HG03095 (cell line): ENCODE results near the gene BPIFB2.
"Not testable (repeated sequence)": the region's sequence is repeated elsewhere in the genome, so short reads cannot be mapped to it uniquely, and the experiment has no call there.

Source experiments
- ATAC-seq: cut with Tn5 transposase; IDR thresholded peaks from one replicate; pipeline ENCODE4 v1.9.1; 2021; ENCODE audit warnings: moderate library complexity; ENCODE audit not compliant: unreplicated experiment

The BPIFB2 gene

DNA sequence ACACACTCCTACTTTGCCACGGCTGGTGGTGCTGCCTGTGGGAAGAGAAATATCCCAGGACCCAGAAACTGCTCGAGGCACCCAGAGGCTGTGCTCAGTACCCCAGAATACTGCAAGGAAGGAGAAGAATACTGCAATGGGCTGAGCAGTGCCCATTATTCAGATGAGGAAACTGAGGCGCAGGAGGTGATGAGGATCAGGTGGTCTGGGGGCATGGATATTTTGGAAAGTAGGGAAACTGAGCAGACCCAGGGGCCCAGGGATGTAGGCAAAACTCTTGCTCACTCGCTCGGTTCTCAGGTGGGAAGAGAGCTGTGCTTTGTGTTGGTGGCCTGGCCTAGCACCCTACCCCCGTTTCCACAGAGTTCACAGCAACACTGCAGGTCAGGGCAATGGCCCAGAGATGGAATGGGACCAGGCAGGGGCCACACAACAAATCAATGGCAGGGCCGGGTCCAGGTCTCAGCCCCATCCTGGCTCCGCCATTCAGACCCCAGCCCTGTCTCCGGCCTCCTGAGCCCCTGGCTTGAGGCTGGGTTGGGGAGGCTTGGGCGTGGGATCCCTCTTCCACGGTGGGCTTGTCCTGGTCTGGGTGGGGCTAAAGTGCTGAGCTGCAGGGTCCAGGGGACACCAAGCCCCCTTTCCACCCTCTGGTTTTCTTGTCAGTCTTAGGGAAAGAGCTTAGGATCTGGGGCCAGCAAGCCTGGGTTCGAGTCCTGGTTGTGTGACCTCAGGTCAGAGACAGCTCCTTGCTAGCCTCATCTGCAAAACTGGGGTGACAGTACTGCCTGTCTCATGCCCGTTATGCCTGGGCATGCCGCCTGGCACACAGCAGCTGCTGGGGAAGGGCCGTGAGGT lies 37.2 kb upstream of the BPIFB2 start:
- ATAC-seq = no peak

DNA sequence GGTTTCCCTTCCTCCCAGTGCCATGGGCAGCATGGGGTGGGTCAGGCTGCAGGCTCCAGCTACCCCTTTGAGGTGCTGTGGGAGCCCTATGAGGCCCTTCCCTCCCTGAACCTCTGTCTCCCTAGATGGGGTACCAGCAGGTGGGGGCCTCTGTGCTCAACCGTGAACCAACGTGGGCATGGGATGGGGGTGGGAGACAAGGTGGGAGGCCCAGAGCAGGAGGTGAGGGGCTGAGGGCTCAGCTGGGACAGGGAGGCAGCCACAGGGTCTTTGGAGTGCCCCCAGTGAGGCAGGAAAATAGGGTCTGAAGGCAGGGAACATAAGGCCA lies 36.6 kb upstream of the BPIFB2 start:
- no peak for ATAC-seq

DNA sequence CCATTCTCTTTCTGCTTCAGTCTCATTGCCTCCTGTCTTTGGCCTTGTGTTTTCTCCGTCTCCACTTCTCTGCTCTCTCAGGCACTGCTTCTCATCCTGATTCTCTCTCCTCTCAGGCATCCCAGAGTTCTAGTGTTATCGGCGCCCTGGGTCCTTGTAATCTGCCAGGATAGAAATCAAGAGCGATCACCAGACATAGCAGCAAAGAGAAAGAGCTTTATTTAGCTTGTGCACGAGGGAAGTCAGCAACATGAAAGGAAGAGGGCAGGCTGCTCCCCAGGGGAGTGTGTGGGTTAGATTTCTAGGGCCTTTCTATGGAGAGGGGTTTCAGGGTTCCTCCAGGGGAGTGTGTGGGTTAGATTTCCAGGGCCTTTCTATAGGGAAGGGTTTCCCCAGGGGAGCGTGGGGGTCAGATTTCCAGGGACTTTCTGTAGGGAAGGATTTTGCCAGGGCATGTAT lies 35.8 kb upstream of the BPIFB2 start:
- ATAC-seq = peak; percentile 10

DNA sequence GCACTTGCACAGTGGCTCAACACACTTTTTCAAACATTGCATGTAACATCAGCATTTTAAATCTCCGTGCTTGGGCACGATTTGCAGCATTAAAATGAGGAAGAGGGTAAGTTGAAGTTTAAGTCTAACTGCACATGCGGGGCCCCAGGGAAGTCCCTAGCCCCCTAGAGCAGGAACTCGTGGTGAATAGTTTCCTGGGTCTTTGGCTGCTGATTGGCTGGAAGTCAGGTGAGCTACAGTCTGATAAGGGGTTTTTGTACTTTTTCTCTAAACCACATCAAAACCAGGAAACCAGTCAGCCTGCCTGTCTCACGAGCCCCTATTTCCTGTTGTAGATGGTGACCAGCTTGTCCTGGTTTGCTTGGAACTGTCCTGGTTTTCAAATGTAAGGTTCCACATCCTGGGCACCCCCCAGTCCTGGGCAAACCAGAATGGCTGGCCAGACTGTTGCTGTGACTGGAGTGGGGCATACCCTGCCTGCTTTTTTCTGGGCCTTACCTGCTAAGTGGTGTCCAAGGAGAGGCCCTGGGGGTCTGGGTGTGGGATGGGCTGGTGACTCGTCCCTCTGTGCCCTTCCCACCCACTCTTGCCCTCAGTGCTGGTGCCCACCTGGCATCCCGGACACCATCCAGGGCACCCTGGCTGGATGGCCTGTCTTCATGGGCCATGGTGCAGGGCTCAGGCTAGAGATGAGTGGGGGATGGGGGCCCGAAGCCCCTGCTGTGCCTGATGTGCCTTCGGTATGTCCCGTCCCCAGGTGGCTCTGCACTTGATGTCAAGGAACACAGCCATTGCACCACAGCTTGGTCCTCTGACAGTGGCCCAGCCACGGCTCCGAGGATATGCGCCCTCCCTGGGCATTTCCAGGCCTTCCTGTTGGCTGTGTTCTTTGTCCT lies 35.1 kb upstream of the BPIFB2 start:
- ATAC-seq = peak; percentile 84

DNA sequence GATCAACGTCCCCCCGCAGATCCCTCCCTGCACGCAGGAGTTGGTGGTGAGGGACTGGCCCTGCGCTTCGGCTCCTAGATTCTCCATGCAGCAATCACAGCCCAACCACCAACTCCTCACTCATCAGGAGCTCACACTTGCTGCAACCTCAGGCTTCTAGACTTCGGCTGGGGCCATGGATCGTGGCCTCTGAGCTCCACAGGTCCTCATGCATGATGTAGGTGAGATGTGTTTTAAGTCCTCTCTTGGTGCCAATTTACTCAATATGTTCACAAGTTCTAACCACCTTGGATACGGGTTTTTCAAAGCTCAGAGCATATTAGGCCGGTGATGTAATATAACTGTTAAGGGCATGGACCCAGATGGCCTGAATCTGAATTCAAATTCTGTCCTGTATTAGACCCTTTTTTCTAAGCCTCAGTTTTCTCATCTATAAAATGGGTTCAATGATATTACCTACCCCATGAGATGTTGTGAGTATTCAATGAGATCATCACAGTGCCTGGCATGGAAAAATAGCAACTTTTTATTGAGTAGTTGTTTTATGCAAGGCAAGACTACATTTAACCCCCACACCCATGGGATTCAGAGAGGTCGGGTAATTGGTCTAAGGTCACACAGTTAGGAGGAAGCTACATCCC lies 34.3 kb upstream of the BPIFB2 start:
- no peak for ATAC-seq

DNA sequence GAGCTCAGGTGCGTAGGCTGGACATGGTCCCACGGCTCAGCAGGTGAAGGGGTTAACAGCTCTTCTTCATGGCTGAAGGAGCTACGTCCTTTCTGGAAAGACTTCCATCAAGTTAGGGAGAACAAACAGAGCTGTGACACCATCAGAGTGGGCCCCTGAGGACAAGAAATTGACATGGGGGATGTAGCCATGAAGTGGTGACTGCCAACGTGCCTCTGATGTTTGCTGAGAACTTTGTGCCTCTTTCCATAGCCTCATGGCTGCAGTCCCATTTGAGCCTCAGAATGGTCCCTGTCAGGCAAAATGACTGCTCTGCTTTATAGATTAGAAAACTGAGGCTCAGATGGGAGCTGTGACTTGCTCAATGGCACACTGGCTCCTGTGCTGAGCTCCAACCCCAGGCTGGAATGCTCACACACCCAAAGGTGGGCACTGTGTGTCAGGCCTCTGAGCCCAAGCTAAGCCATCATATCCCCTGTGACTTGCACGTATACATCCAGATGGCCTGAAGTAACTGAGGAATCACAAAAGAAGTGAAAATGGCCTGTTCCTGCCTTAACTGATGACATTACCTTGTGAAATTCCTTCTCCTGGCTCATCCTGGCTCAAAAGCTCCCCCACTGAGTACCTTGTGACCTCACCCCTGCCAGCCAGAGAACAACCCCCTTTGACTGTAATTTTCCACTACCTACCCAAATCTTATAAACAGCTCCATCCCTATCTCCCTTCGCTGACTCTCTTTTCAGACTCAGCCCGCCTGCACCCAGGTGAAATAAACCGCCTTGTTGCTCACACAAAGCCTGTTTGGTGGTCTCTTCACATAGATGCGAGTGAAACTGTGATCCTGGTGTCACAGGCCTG lies 33.1 kb upstream of the BPIFB2 start:
- ATAC-seq = not testable (repeated sequence)

DNA sequence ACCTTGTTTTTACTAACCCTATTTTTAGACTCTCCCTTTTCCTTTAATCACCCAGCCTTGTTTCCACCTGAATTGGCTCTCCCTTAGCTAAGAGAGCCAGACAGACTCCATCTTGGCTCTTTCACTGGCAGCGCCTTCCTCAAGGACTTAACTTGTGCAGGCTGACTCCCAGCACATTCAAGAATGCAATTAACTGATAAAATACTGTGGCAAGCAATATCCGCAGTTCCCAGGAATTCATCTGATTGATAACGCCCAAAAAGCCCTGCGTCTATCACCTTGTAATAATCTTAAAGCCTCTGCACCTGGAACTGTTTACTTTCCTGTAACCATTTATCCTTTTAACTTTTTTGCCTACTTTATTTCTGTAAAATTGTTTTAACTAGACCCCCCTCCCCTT lies 32.4 kb upstream of the BPIFB2 start:
- ATAC-seq = not testable (repeated sequence)

DNA sequence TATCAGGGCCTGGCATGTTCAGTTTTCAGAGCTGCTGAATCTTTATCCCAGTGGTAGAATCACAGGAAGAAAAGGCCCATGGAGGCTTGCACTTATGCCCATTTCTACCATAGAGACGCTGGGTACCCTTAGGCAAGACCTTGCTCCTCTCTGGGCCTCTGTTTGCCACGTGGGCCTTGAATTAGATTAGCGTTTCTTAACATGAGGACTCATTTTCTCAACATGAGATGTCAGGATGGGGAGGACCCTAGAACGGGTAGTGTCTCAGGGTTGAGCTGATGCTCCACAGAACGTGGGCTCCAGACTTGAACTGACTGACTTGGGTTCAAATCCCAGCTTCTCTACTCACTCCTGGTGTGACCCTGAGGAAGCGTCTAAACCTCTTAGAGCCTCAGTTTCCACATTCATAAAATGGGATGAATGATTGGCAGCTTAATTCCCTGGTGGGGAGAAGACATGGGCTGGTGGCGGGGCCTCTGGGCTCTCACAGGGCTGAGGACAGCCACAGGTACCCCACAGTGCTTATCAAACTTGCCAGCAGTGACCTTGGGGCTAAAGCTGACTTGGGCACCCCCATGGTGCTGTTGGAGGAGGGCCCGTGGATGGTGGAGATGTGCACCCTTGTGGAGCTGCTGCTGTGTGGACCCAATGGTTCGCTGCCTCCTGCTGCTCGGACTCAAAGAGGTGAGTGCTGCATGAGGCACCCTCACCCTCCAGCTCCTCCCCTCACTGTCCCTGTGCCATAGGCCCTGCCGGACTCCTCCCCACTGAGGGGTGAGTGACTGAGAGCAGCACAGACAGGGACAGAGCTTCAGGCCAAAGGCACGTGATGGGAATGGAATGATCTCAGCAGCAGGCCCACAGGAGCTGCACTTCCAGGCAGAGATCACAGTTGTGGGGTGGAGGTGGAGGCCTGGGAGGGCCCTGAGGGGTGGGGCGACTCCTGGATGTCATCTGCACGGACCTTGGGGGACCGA lies 31.5 kb upstream of the BPIFB2 start:
- no peak for ATAC-seq

DNA sequence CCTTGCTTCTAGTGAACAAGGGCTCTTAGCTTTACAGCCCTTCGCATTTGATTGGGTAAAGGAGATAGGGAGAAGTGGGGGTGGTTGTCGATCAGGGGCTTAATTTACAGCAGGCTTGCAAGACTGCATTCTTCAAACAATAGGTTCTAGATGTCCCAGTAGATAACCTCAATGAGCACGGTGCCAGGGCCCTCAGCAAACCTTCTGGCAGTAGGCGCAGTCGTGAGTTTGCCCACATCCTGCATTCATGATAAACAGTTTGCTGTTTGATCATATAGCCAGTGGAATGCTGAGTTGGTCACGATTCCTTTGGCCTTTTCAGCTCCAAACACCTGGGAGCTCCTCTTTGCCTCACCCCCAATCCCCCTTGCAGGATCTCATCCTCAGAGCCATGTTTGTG lies 30.8 kb upstream of the BPIFB2 start:
- ATAC-seq = no peak

DNA sequence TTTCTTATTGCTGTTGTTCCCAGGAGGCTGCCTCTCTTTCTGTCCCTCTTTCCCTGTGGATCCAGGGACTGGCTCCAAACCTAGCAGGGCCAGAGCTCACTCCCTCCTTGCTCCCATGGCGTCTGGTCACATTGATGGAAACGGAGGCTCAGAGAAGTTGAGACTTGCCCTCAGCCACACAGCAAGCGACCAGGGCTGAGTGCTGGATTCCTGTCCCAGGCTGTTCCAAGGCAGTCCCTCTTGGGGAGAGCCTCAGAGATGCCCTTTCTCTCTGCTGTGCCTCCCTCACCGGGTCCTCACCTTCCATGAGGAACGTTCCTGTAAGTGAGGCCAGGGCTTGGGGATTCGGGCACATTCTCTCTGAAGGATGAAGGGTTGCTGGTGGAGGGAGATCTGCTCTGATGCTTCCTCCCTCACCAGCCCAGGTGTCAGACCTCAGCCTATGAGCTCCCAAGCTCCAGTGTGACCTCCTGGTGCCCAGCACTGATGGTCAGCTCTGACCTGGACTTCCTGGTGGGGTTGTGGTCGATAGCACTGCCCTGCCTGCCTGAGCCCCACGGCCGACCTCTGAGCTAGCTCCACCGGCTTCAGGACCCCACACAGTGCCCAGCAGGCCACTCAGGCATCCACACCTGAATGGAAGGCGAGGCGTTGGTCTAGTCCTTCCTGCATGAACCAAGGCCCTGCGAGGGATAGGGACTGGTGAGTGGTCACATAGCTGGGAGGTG lies 30.1 kb upstream of the BPIFB2 start:
- ATAC-seq = no peak

DNA sequence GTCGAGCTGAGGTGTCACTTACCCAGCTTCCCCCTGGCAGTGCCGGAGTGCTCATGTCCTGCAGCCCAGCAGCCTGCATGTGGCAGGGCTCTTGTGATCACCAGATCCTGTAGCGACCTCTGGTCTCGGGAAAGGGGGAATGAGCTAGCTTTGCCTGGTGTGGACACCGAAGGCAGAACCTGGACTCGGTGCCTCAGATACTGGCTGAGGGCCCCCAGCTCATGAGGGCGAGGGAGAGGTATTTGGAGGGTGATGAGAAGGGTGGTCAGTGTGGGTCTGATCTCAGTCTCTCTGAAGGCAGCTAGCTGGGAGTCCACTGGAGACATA lies 29.5 kb upstream of the BPIFB2 start:
- ATAC-seq = no peak

DNA sequence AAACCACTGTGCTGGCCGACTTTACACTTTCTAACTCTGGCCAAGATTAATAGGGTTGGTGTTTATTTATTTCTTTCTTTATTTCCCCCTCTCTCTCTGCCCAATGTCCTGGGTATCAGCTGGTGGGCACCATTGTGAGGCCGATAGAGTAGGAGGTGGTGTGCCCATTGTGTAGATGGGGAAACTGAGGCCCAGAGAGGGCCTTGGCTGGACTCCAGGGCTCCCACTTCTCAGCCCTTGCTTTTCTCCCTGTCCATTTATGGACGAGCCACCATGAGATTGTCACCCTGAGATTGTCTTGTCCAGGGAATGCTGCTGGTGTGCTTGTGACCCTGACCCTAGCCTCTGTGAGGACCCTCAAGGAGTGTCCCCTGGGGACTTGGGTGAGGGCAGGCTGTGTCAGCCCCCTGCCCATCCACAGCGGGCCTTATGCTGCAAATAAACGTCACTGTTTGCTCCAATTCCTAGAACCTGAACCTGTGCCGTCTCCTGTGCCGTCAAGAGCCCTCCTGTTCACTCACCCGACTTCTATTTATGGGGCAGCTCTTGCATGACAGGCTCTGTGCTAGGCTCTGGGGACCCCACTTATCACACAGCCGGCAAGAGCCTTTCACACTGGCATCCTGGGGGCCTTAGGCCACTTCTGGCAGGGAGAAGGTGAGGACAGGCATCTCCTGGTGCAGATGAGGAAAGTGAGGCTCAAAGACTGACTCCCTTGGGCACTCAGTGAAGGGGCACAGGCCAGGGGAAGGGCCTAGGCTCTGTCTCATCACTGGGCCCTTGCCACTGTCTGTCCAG lies 28.1 kb upstream of the BPIFB2 start:
- ATAC-seq = no peak

DNA sequence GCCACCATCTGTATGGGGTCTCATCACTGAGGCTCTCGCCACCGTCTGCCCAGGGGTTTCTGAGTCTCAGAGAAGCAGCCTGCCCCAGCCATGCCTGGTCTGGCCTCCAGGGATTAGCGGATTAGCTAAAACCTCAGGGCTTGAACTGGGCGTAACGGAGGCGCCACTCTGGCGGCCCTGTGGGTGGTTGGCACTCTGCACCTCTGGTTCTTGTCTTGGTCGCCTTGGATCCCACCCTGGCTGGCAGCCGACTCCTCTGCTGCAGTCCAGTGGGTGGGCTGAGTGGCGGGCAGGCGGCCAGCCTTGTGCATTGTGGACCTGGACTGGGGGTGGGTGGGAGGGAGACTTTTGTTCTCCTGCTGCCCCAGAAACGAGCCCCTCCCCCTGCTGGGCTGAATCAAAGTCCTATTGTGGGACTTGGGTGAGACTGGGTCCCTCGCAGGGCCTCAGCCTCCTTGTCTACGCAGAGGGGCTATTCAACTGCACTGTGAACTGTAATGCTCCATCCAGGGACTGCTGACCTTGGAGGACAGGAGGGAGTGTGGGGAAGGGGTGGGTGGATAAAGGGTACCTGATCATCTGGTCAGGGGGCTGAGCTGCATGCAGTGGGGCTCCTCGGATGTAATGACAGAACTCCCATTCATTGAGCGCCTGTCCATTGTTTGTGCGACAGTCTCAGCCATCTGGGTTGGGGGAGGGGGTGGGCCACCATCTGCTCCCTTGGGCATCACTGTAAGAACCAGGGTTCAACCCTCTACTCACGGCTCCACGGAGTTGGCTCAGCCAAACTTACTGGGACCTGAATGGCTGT lies 27.2 kb upstream of the BPIFB2 start:
- no peak for ATAC-seq

DNA sequence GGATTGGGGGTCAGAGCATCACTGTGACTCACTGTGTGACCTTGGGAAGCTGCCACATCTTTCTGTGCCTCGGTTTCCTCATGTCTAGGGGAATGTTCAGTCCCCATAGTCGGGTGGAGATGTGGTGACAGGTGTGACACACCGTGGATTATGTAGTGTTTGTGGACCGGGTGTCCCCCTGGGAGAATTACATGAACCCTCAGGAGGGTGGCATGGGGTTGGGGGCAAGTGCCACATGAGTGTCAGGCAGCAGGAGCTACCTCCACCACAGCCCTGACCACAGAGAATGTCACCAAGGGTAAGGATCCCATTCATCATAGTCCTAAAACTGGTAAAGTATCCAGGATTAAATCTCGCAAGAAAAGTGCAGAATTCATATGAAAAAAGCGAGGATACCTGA lies 26.5 kb upstream of the BPIFB2 start:
- no peak for ATAC-seq

DNA sequence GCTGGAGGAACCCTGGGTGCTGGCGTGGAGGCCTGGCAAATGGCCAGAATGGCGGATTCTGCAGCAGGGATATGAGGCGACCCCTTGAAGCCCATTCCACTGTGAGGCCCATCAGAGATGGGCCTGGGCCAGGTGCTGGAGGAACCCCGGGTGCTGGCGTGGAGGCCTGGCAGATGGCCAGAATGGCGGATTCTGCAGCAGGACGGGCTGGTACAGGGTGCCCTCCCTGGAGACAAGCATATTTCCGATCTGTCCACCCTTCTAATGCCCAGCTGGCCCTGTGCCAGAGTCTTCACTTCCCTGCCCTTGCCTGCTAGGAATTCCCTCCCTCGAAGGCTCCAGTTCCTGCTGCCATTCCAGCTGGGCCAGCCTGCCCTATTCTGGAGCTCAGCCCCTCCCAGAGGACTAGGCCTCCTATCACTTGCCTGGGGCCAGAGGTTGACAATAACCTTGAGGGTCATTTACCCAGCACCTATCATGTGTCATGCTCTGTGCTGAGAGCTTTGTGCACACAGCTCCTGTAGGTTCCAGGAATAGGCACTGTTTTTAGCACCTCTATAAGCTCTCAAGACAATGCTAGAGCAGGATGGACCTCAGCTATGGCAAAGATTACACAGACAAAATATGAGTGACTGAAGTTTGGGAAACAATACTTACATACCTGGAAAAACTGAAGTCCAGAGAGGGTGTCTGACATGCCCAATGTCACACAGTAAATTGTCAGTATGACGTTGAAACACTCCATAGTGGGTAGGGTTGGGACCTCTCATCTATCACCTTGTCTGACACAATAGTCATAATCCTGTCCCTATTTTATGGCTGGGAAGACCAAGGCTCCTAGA lies 24.7 kb upstream of the BPIFB2 start:
- no peak for ATAC-seq

DNA sequence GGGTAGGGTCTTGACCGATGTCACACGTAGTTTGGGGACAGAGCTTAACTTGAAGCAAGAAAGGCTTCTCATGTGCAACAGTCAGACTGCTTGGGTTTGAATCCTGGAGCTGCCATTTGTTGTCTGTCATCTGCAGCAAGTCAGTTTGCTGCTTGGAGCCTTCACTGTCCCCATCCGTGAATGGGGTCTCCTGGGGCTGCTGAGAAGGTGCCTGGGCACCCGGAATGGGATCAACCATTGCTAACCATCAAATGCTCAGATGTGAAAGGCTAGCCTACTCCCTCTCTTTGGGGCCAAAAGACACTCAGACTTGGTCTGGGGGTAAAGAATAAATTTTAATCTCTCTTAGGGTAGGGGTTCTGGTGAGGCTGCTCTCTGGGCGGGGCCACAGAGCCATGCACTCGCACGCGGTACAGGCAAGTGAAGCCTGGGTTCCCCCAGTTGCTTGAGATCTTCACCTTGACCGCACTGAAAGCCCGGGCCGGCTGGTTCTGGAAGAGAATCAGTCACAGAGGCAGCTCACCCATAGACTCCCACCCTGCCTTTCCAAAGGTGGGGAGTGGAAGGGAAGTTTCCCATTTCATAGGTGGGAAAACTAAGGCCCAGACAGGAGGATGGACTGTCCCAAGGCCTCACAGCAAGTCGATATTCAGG lies 23.9 kb upstream of the BPIFB2 start:
- no peak for ATAC-seq
